ENCODE measurements around the gene ABCA13.

DNA sequence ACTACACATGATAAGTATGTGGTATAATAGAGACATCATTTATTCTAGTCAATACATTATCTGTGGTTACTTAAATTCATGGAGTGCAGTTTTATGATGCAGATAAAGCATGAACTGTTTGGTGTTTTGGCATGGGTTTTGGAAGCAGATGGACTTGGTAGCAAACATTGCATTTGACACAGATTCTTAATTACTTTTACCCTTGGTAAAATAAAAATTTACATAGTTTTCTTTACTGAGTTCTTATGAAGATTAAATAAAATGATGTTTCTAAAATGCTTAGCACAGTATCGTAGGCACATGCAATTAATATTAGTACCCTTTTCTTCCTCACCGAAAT lies 92.0 kb downstream of the ABCA13 start:
- TF ChIP-seq, protein P1, sequence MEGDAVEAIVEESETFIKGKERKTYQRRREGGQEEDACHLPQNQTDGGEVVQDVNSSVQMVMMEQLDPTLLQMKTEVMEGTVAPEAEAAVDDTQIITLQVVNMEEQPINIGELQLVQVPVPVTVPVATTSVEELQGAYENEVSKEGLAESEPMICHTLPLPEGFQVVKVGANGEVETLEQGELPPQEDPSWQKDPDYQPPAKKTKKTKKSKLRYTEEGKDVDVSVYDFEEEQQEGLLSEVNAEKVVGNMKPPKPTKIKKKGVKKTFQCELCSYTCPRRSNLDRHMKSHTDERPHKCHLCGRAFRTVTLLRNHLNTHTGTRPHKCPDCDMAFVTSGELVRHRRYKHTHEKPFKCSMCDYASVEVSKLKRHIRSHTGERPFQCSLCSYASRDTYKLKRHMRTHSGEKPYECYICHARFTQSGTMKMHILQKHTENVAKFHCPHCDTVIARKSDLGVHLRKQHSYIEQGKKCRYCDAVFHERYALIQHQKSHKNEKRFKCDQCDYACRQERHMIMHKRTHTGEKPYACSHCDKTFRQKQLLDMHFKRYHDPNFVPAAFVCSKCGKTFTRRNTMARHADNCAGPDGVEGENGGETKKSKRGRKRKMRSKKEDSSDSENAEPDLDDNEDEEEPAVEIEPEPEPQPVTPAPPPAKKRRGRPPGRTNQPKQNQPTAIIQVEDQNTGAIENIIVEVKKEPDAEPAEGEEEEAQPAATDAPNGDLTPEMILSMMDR (IDR thresholded peaks at IDR 0.05), result no peak
- TF ChIP-seq, protein P2, sequence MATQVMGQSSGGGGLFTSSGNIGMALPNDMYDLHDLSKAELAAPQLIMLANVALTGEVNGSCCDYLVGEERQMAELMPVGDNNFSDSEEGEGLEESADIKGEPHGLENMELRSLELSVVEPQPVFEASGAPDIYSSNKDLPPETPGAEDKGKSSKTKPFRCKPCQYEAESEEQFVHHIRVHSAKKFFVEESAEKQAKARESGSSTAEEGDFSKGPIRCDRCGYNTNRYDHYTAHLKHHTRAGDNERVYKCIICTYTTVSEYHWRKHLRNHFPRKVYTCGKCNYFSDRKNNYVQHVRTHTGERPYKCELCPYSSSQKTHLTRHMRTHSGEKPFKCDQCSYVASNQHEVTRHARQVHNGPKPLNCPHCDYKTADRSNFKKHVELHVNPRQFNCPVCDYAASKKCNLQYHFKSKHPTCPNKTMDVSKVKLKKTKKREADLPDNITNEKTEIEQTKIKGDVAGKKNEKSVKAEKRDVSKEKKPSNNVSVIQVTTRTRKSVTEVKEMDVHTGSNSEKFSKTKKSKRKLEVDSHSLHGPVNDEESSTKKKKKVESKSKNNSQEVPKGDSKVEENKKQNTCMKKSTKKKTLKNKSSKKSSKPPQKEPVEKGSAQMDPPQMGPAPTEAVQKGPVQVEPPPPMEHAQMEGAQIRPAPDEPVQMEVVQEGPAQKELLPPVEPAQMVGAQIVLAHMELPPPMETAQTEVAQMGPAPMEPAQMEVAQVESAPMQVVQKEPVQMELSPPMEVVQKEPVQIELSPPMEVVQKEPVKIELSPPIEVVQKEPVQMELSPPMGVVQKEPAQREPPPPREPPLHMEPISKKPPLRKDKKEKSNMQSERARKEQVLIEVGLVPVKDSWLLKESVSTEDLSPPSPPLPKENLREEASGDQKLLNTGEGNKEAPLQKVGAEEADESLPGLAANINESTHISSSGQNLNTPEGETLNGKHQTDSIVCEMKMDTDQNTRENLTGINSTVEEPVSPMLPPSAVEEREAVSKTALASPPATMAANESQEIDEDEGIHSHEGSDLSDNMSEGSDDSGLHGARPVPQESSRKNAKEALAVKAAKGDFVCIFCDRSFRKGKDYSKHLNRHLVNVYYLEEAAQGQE (IDR thresholded peaks at IDR 0.05; ENCODE audit: insufficient read depth in 1 of 2, low read depth in 2 of 2, low read length in 1 of 2), result no peak
- TF ChIP-seq POLR2AphosphoS5 (IDR thresholded peaks at IDR 0.05; ENCODE audit: low read depth, low read length) (no peak), TCF7L2 (IDR thresholded peaks at IDR 0.05; ENCODE audit: low read depth, low read length) (no peak), SIN3A (IDR thresholded peaks at IDR 0.05; ENCODE audit: borderline replicate concordance, insufficient read depth, low read depth, low read length) (no peak)

All from Panc1 (cell line).